H1 (cell line): ENCODE data around the gene ZNF223. TPM values are rescaled to one million over a fixed set of nuclear protein-coding genes. Genes with fewer than 3 reads are reported as not detected.
A peak's percentile ranks its signal among the peaks of the same experiment; 100 is the strongest.

ENCODE experiments used
- BACH1 ChIP-seq: IDR thresholded peaks from 2 replicates; pipeline ENCODE4 v1.6.1; 2012; ENCODE audit warnings: low read length, improper control_type of control experiment
- BCL11A ChIP-seq, 2 experiments: IDR thresholded peaks; one replicate each; pipeline ENCODE4 v1.6.1; 2011; ENCODE audit warnings: low read depth in 2 of 2, low read length in 2 of 2, mild to moderate bottlenecking in 2 of 2
- CHD2 ChIP-seq: IDR thresholded peaks from 2 replicates; pipeline ENCODE4 v1.6.1; 2012; ENCODE audit warnings: low read length, improper control_type of control experiment
- EGR1 ChIP-seq: IDR thresholded peaks from 2 replicates; pipeline ENCODE4 v1.6.1; 2011; ENCODE audit warnings: low read depth, low read length, borderline replicate concordance
- EZH2 ChIP-seq: fragments of 200-600 bp; sonication (generic); IDR thresholded peaks from 2 replicates; pipeline ENCODE4 v1.7.1; 2012; ENCODE audit warnings: low read depth, mild to moderate bottlenecking, moderate library complexity, low read length, inconsistent platforms; ENCODE audit not compliant: severe bottlenecking
- FOSL1 ChIP-seq: IDR thresholded peaks from 2 replicates; pipeline ENCODE4 v1.6.1; 2011; ENCODE audit warnings: mild to moderate bottlenecking, low read depth, low read length, moderate library complexity; ENCODE audit not compliant: insufficient read depth
- HDAC6 ChIP-seq: IDR thresholded peaks from one replicate; pipeline ENCODE4 v1.7.1; 2012; ENCODE audit warnings: low read depth, mild to moderate bottlenecking, inconsistent platforms, low read length, moderate library complexity
- KDM1A ChIP-seq: fragments of 200-600, 300-600 bp; sonication (generic); IDR thresholded peaks from 2 replicates; pipeline ENCODE4 v1.7.1; 2016; ENCODE audit warnings: mild to moderate bottlenecking, low read length, borderline replicate concordance
- PHF8 ChIP-seq: fragments of 200-600 bp; sonication (generic); conservative IDR thresholded peaks from 2 replicates; pipeline ENCODE4 v1.7.1; 2012; ENCODE audit warnings: low read depth, mild to moderate bottlenecking, inconsistent platforms, low read length, moderate library complexity
- POLR2A ChIP-seq, 2 experiments: IDR thresholded peaks; 1 replicate in 1 of 2; 2 replicates in 1 of 2; pipeline ENCODE4 v1.6.1; 2011; ENCODE audit warnings: low read depth in 2 of 2, low read length in 2 of 2, mild to moderate bottlenecking in 2 of 2; ENCODE audit errors: control extremely low read depth in 1 of 2
- POLR2AphosphoS5 ChIP-seq: IDR thresholded peaks from 2 replicates; pipeline ENCODE4 v1.6.1; 2011; ENCODE audit warnings: low read depth, low read length
- POU5F1 ChIP-seq: IDR thresholded peaks from 2 replicates; pipeline ENCODE4 v1.6.1; 2011; ENCODE audit warnings: low read depth, mild to moderate bottlenecking, low read length, moderate library complexity
- RBBP5 ChIP-seq: IDR thresholded peaks from 2 replicates; pipeline ENCODE4 v1.7.1; 2012; ENCODE audit warnings: low read depth, mild to moderate bottlenecking, inconsistent platforms, low read length, moderate library complexity, borderline replicate concordance
- SIRT6 ChIP-seq: IDR thresholded peaks from one replicate; pipeline ENCODE4 v1.7.1; 2012; ENCODE audit warnings: low read length, inconsistent platforms
- SIX5 ChIP-seq: IDR thresholded peaks from 2 replicates; pipeline ENCODE4 v1.6.1; 2011; ENCODE audit warnings: mild to moderate bottlenecking, low read depth, low read length
- SP1 ChIP-seq: IDR thresholded peaks from 2 replicates; pipeline ENCODE4 v1.6.1; 2011; ENCODE audit warnings: low read depth, low read length
- SP2 ChIP-seq: IDR thresholded peaks from 2 replicates; pipeline ENCODE4 v1.6.1; 2012; ENCODE audit warnings: mild to moderate bottlenecking, low read length, inconsistent platforms
- TAF7 ChIP-seq: optimal IDR thresholded peaks from 2 replicates; pipeline ENCODE3; 2011; ENCODE audit warnings: low read depth, mild to moderate bottlenecking, inconsistent platforms, low read length, moderate library complexity, borderline replicate concordance
- TBP ChIP-seq: IDR thresholded peaks from 2 replicates; pipeline ENCODE4 v1.6.1; 2011; ENCODE audit warnings: low read depth, low read length, improper control_type of control experiment
- TCF12 ChIP-seq: IDR thresholded peaks from 2 replicates; pipeline ENCODE4 v1.6.1; 2011; ENCODE audit warnings: low read depth, mild to moderate bottlenecking, low read length
- USF2 ChIP-seq: IDR thresholded peaks from 2 replicates; pipeline ENCODE4 v1.6.1; 2011; ENCODE audit warnings: low read length, improper control_type of control experiment
- YY1 ChIP-seq: IDR thresholded peaks from 2 replicates; pipeline ENCODE4 v1.6.1; 2011; ENCODE audit warnings: low read depth, mild to moderate bottlenecking, low read length
- ZNF274 ChIP-seq: IDR thresholded peaks from 2 replicates; pipeline ENCODE4 v1.7.0; 2012; ENCODE audit warnings: low read length, borderline replicate concordance; ENCODE audit errors: extremely low read depth
- polyA plus RNA-seq, 7 experiments: library from polyadenylated mRNA; depleted of rRNA in 3 of 7; stranded (reverse) in 5 of 7; unstranded in 2 of 7; fragments of >200 nt in 5 of 7; fragments of 200-250 nt in 2 of 7; gene quantifications; 1 replicate in 5 of 7; 2 replicates in 1 of 7; 4 replicates in 1 of 7; pipeline versions ENCODE4 v1.2.1 to v1.2.3, GENCODE V29; 2011 to 2013; ENCODE audit warnings: missing spikeins in 2 of 7, mixed read lengths in 2 of 7
- total RNA-seq: library from RNA; stranded (reverse); fragmentation: NEBNext Ultra II Directional; extraction: Animal tissue kit (Norgen Biotek cat#: 25700); gene quantifications from 2 replicates; pipeline ENCODE4 v1.2.1, GENCODE V29; 2021

ZNF223 gene
- total and polyA plus RNA-seq, 2 of the 8 experiments (the other 6 are each of a cell fraction or from before 2014, with no cell fraction given), result 1.7 to 4.3 TPM

DNA sequence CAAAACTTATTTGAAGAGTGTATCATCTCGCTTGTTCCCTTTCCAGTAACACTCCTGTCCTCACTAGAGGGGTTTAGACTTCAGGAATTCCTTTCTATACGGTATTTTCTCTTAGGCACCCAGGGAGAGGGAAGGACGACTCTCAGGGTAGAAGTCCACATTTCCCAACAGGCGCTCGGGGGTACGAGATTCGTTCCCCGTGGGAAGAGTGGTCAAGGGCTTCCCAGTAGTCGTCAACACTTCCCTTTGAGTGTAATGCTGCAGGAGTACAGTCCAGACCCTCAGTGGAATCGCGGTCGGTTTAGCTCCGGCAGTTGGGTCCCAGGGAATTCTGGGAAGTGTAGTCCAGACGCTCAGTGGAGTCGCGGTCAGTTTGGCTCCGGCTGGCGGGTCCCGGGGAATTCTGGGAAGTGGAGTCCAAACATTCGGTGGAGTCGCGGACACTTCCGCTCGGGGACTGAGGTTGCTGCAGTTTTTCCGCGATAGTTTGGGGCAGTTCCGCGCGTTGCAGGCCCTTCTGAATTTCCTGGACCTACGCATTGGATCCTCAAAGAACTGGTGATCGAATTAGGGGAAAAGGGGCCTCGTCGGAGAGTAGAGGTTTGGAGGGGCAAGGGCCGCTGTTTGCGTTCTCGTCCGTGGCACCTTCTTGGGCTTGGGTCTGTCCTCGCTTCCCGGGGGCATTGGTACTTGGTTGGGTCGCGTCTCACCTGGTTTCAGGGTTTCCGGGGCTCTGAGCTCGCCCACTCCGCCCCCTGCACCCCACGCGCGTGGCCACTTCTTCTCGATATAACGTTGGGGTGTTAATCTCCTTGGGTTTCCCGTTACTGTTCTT lies 42.3 kb downstream of the ZNF223 start, which contains the start of gene ZNF224 (continued):
- no peak for TF ChIP-seq RBBP5
- peak in 1 of 2 experiments; percentile 66; a peak in 1 of 3 replicates for TF ChIP-seq POLR2A (IDR thresholded peaks at IDR 0.05; ENCODE audit: control extremely low read depth in 1 of 2, low read depth in 2 of 2, low read length in 2 of 2)
- TF ChIP-seq FOSL1, result no peak
- no peak for TF ChIP-seq SIRT6
- TF ChIP-seq SIX5, result peak; percentile 94
- peak; percentile 14; the same call in 1 of the 2 replicates for TF ChIP-seq PHF8
- no peak for TF ChIP-seq SP2
- no peak for TF ChIP-seq BCL11A (IDR thresholded peaks at IDR 0.05; ENCODE audit: low read depth in 2 of 2, low read length in 2 of 2)
- peak; percentile 61 for TF ChIP-seq CHD2
- TF ChIP-seq YY1, result 0 out of 2 replicates have a peak, but pooled peaks have one; percentile 20
- TF ChIP-seq TAF7, result no peak
- TF ChIP-seq EGR1, result no peak
- TF ChIP-seq ZNF274, result no peak
- no peak for TF ChIP-seq EZH2
- 0 out of 2 replicates have a peak, but pooled peaks have one; percentile 20 for TF ChIP-seq BACH1
- no peak for TF ChIP-seq TCF12
- TF ChIP-seq KDM1A, result no peak
- peak; percentile 70 for TF ChIP-seq TBP
- TF ChIP-seq POU5F1, result no peak
- TF ChIP-seq POLR2AphosphoS5, result no peak
- peak; percentile 28; the same call in 1 of the 2 replicates for TF ChIP-seq SP1
- no peak for TF ChIP-seq USF2
- no peak for TF ChIP-seq HDAC6
